SK-N-SH treated with all-trans-retinoic acid at 6 μM for 48 hours (cell line): Measurements from ENCODE around the gene CKLF.

ENCODE experiments used
- GLIS3 ChIP-seq: fragments of 250-450 bp; sonication (Bioruptor Pico); IDR thresholded peaks from 2 replicates; pipeline ENCODE4 v1.5.0; 2020; ENCODE audit warnings: mild to moderate bottlenecking, moderate library complexity
- ISL1 ChIP-seq: fragments of 250-450 bp; sonication (Bioruptor Pico); IDR thresholded peaks from 2 replicates; pipeline ENCODE4 v2.1.2; 2022; ENCODE audit warnings: mild to moderate bottlenecking, moderate library complexity
- OSR1 ChIP-seq: fragments of 250-450 bp; sonication (Bioruptor Pico); IDR thresholded peaks from 2 replicates; pipeline ENCODE4 v1.8.0; 2022; ENCODE audit warnings: moderate library complexity, mild to moderate bottlenecking, inconsistent platforms
- RARB ChIP-seq: fragments of 250-450 bp; sonication (Bioruptor Pico); IDR thresholded peaks from 2 replicates; pipeline ENCODE4 v1.8.0; 2021; ENCODE audit warnings: mild to moderate bottlenecking, moderate library complexity
- ZC3H10 ChIP-seq: fragments of 250-450 bp; sonication (Bioruptor Pico); IDR thresholded peaks from 2 replicates; pipeline ENCODE4 v1.5.1; 2021; ENCODE audit warnings: mild to moderate bottlenecking, moderate library complexity
- ZFP3 ChIP-seq: fragments of 250-450 bp; sonication (Bioruptor Pico); IDR thresholded peaks from 2 replicates; pipeline ENCODE4 v1.5.0; 2020; ENCODE audit warnings: mild to moderate bottlenecking, moderate library complexity
- ZNF70 ChIP-seq: fragments of 450-650 bp; formaldehyde crosslinking; IDR thresholded peaks from 2 replicates; pipeline ENCODE4 v1.5.0; 2020; ENCODE audit warnings: mild to moderate bottlenecking, moderate library complexity
- TF ChIP-seq, protein P1 (sequence below): fragments of 250-450 bp; sonication (Bioruptor Pico); IDR thresholded peaks from 2 replicates; pipeline ENCODE4 v1.8.0; 2020; ENCODE audit warnings: mild to moderate bottlenecking, moderate library complexity, borderline replicate concordance

DNA sequence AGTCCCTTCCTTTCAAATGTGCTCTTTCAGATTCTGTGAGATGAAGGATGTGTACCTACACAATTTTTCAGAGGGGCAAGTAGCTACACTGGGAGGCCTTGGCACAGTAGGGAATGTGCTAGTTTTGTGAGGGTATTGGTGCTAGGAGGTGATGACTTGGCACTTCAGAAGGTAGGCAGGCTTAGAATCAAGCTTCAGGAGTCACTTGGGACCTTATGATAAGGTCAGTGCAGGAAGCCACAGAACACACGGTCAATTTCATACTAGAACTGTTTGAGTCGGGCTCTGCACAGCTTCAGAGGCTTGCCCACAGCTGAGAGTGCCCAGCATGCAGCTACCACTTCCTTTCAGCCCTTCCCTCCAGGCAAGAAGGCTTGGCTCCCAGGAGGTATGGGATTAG lies 20.0 kb downstream of the CKLF start:
- TF ChIP-seq RARB: no peak
- no peak for TF ChIP-seq OSR1 (CRISPR knock-in tag)
- TF ChIP-seq, protein P1, sequence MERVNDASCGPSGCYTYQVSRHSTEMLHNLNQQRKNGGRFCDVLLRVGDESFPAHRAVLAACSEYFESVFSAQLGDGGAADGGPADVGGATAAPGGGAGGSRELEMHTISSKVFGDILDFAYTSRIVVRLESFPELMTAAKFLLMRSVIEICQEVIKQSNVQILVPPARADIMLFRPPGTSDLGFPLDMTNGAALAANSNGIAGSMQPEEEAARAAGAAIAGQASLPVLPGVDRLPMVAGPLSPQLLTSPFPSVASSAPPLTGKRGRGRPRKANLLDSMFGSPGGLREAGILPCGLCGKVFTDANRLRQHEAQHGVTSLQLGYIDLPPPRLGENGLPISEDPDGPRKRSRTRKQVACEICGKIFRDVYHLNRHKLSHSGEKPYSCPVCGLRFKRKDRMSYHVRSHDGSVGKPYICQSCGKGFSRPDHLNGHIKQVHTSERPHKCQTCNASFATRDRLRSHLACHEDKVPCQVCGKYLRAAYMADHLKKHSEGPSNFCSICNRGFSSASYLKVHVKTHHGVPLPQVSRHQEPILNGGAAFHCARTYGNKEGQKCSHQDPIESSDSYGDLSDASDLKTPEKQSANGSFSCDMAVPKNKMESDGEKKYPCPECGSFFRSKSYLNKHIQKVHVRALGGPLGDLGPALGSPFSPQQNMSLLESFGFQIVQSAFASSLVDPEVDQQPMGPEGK (CRISPR knock-in tag): no peak
- no peak for TF ChIP-seq GLIS3 (CRISPR knock-in tag)
- no peak for TF ChIP-seq ZC3H10
- no peak for TF ChIP-seq ISL1 (CRISPR knock-in tag)
- TF ChIP-seq ZFP3: no peak
- TF ChIP-seq ZNF70 (CRISPR knock-in tag): no peak
